Esophagus squamous epithelium (tissue), 4 donors: Measurements from ENCODE around the gene NARS2.
"Not testable (repeated sequence)": the region's sequence is repeated elsewhere in the genome, so short reads cannot be mapped to it uniquely, and the experiment has no call there.

Experiments
- POLR2A ChIP-seq, 4 donors: fragments of 450-650 bp; IDR thresholded peaks; one replicate each; pipeline ENCODE4 v1.6.1; 2017; ENCODE audit warnings: antibody characterized with exemption in 4 of 4, mild to moderate bottlenecking in 4 of 4, moderate library complexity in 3 of 4
- TF ChIP-seq, protein P1 (sequence below), 6 experiments: fragments of 450-650 bp in 4 of 6; fragments of 200-600 bp in 2 of 6; sonication (generic) in 2 of 6; IDR thresholded peaks; one replicate each; pipeline ENCODE4 v1.5.1; 2016 to 2019; ENCODE audit warnings: antibody characterized with exemption in 6 of 6, mild to moderate bottlenecking in 4 of 6, moderate library complexity in 4 of 6

DNA sequence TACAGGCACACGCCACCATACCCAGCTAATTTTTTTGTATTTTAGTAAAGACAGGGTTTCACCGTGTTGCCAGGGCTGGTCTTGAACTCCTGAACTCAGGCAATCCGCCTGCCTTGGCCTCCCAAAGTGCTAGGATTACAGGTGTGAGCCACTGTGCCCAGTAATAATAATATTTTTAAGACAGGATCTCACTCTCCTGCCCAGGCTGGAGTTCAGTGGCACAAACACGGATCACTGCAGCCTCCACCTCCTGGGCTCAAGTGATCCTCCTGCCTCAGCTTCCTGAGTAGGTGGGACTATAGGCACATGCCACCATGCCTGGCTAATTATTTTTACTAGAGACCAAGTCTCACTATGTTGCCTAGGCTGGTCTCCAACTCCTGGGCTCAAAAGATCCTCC, 10.6 kb downstream of the NARS2 start:
- TF ChIP-seq, protein P1, sequence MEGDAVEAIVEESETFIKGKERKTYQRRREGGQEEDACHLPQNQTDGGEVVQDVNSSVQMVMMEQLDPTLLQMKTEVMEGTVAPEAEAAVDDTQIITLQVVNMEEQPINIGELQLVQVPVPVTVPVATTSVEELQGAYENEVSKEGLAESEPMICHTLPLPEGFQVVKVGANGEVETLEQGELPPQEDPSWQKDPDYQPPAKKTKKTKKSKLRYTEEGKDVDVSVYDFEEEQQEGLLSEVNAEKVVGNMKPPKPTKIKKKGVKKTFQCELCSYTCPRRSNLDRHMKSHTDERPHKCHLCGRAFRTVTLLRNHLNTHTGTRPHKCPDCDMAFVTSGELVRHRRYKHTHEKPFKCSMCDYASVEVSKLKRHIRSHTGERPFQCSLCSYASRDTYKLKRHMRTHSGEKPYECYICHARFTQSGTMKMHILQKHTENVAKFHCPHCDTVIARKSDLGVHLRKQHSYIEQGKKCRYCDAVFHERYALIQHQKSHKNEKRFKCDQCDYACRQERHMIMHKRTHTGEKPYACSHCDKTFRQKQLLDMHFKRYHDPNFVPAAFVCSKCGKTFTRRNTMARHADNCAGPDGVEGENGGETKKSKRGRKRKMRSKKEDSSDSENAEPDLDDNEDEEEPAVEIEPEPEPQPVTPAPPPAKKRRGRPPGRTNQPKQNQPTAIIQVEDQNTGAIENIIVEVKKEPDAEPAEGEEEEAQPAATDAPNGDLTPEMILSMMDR (IDR thresholded peaks at IDR 0.05) = not testable (repeated sequence)
- TF ChIP-seq POLR2A (IDR thresholded peaks at IDR 0.05) = not testable (repeated sequence)
